Mucosa of stomach (tissue), 1 donor: ENCODE data around the gene TMSB4X.
A peak's percentile ranks its signal among the peaks of the same experiment; 100 is the strongest.
"Not testable (repeated sequence)": the region's sequence is repeated elsewhere in the genome, so short reads cannot be mapped to it uniquely, and the experiment has no call there.

Experiments used
- H3K27me3 ChIP-seq: one replicate; pipeline ENCODE4 v1.7.0; 2013; ENCODE audit warnings: mild to moderate bottlenecking, low read length; ENCODE audit not compliant: control insufficient read depth, insufficient read depth
- H3K36me3 ChIP-seq: one replicate; pipeline ENCODE4 v1.7.0; 2013; ENCODE audit warnings: low read length; ENCODE audit not compliant: control insufficient read depth, insufficient read depth
- H3K4me1 ChIP-seq: one replicate; pipeline ENCODE4 v1.7.0; 2013; ENCODE audit warnings: mild to moderate bottlenecking, low read length; ENCODE audit not compliant: control insufficient read depth, insufficient read depth
- H3K4me3 ChIP-seq: one replicate; pipeline ENCODE4 v1.7.0; 2013; ENCODE audit warnings: low read length
- H3K9ac ChIP-seq: one replicate; pipeline ENCODE4 v1.7.0; 2013; ENCODE audit warnings: mild to moderate bottlenecking, low read length, moderate library complexity
- H3K9me3 ChIP-seq: one replicate; pipeline ENCODE4 v1.7.0; 2013; ENCODE audit warnings: mild to moderate bottlenecking, low read length, moderate library complexity; ENCODE audit not compliant: control insufficient read depth
- donor health status: Pancreatic carcinoma.

The TMSB4X gene

DNA sequence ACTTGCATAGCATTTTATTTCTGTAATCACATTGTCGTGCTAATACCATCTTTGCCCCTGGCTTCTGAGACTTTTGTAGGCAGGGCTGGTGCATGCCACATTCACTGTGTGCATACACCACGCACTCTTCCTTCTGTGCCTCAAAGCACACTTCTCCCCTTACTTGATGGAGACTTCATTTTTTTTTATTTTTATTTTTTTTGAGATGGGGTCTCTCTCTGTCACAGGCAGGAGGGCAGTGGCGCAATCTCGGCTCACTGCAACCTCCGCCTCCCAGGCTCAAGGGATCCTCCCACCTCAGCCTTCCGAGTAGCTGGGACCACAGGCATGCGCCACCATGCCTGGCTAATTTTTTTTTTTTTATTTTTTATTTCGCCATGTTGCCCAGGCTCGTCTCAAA, 5.1 kb downstream of the TMSB4X start:
- H3K36me3 ChIP-seq, H3K9me3 ChIP-seq, H3K9ac ChIP-seq, H3K4me3 ChIP-seq, H3K27me3 ChIP-seq: not testable (repeated sequence)
- peaks cover 12% of the 10 kb centered on the region for H3K4me1 ChIP-seq

- Histone ChIP-seq H3K27me3 (no peaks in the 10 kb centered on the region), H3K4me3 (no peak overlapping the region), H3K9ac (no peak overlapping the region), H3K4me1 (peaks cover 23% of the 10 kb centered on the region), H3K36me3 (no peaks in the 10 kb centered on the region), H3K9me3 (no peaks in the 10 kb centered on the region)
Measured at GRCh38 chrX:12981880-12982279, 7.0 kb downstream of the TMSB4X start.

GRCh38 chrX:12984603-12985319, 9.9 kb downstream of the TMSB4X start:
- Histone ChIP-seq H3K27me3 (no peaks in the 10 kb centered on the region), H3K4me1 (peaks cover 24% of the 10 kb centered on the region), H3K9ac (no peak overlapping the region)

GRCh38 chrX:12985331-12985730, 10.4 kb downstream of the TMSB4X start:
- Histone ChIP-seq H3K9ac (no peak overlapping the region), H3K27me3 (no peaks in the 10 kb centered on the region), H3K4me1 (peaks cover 24% of the 10 kb centered on the region), H3K36me3 (no peaks in the 10 kb centered on the region), H3K4me3 (no peak overlapping the region), H3K9me3 (no peaks in the 10 kb centered on the region)

More at GRCh38 chrX:12984603-12985319, 9.9 kb downstream of the TMSB4X start:
- no peak overlapping the region for H3K4me3 ChIP-seq
- H3K36me3 ChIP-seq = no peaks in the 10 kb centered on the region
- no peaks in the 10 kb centered on the region for H3K9me3 ChIP-seq

- Histone ChIP-seq H3K36me3 (no peaks in the 10 kb centered on the region), H3K9me3 (no peaks in the 10 kb centered on the region), H3K4me3 (no peak overlapping the region), H3K9ac (no peak overlapping the region), H3K27me3 (no peaks in the 10 kb centered on the region), H3K4me1 (peaks cover 24% of the 10 kb centered on the region)
Measured at GRCh38 chrX:12986164-12986779, 11.4 kb downstream of the TMSB4X start.

DNA sequence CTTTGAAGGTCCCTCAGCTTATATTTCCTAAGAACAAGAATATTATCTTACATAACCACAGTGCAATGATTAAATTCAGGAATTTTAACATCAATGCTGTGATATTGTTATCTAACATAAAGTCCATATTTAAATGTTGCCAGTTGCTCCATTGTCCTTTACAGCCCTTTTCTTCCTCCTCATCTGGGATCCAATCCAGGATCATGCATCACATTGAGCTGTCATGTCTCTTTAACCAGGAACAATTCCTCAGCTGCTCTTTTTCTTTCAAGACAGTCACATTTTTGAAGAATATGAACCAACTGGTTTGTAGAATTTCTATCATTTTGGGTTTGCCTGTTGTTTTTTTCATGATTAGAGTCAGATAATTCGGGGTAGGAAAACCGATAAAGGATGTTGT, 12.0 kb downstream of the TMSB4X start:
- no peaks in the 10 kb centered on the region for H3K36me3 ChIP-seq
- H3K9me3 ChIP-seq = no peaks in the 10 kb centered on the region
- no peak overlapping the region for H3K4me3 ChIP-seq
- no peaks in the 10 kb centered on the region for H3K27me3 ChIP-seq
- peaks cover 24% of the 10 kb centered on the region for H3K4me1 ChIP-seq
- no peak overlapping the region for H3K9ac ChIP-seq

GRCh38 chrX:12987340-12987739, 12.4 kb downstream of the TMSB4X start:
- no peaks in the 10 kb centered on the region for H3K27me3 ChIP-seq
- no peaks in the 10 kb centered on the region for H3K9me3 ChIP-seq
- H3K4me3 ChIP-seq = no peak overlapping the region
- H3K9ac ChIP-seq = no peak overlapping the region
- peaks cover 26% of the 10 kb centered on the region for H3K4me1 ChIP-seq
- H3K36me3 ChIP-seq = no peaks in the 10 kb centered on the region

DNA sequence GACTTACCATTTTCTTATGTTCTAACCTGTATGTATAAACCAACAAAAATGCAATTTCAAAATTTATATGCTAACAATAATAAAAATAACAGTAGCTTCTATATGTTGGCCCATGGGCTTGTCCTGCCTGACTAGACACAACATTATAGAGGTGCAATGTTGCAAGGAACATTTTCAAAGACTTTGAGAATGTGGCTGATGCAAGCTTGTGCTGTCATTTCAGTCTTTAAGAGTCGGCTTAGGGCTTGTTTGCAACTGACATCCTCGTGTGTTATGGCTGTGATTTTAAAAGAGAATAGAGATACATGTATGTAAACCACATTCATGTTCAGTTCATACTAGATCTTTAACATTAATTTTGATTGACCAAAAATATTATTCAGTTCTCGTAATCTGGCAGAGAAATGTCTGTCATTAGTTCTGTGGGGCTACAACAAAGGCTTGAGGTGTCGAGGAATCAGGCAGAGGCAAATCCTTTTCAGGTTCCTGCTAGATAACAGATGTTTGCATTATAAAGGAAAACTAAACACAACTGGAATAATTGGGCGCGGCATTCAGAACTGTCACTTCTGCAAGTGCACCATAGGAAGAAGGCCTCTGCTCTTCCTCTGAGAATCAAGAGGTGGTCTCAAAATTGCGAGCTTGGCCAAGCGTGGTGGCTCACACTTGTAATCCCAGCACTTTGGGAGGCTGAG, 13.1 kb downstream of the TMSB4X start:
- no peak overlapping the region for H3K4me3 ChIP-seq
- no peaks in the 10 kb centered on the region for H3K27me3 ChIP-seq
- H3K9ac ChIP-seq = peak overlapping the region; percentile 31
- H3K9me3 ChIP-seq = no peaks in the 10 kb centered on the region
- H3K4me1 ChIP-seq = peaks cover 27% of the 10 kb centered on the region
- H3K36me3 ChIP-seq = no peaks in the 10 kb centered on the region

GRCh38 chrX:12988797-12989196, 13.9 kb downstream of the TMSB4X start:
- Histone ChIP-seq H3K9me3 (no peaks in the 10 kb centered on the region), H3K9ac (peak overlapping the region; percentile 31), H3K4me3 (no peak overlapping the region), H3K36me3 (no peaks in the 10 kb centered on the region), H3K4me1 (peaks cover 29% of the 10 kb centered on the region), H3K27me3 (no peaks in the 10 kb centered on the region)

DNA sequence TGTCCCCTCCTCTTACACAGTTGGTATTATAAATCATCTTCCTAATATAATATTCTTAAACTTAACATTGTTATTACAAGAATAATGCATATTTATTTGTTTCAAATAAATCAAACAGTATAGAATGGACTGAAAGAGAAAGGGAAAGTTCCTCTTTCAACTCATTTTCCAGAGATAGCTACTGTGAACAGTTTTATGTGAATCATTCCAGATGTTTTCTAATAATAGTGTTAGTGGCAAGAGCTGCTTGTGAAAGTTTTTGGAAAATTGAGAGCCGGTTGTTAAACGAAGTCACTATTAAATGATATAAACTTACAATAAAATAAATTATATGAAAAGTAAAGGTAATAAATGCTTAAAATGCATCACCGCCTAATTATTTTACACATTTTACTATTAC, 14.6 kb downstream of the TMSB4X start:
- Histone ChIP-seq H3K4me3 (no peak overlapping the region), H3K4me1 (peaks cover 32% of the 10 kb centered on the region), H3K27me3 (no peaks in the 10 kb centered on the region), H3K36me3 (no peaks in the 10 kb centered on the region), H3K9ac (no peak overlapping the region), H3K9me3 (no peaks in the 10 kb centered on the region)

DNA sequence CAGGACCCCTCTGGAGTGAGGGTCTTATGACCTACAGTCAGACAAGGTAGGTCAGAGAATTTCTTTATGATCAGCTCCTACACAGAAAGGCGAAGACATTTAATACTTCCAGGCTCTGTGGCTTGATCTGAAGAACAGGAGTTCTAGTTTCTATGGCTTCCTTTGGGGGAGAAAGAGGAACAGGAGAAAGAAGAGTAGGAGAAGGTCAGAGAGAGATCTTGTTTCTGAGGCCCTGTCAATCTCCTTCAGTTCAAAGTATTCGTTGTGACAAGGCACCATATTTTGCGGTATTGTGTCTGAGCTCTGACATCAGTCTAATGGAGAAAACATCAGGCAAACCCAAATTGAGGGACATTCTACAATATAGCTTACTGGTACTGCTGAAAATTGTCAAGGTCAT, 16.7 kb downstream of the TMSB4X start:
- Histone ChIP-seq H3K36me3 (no peaks in the 10 kb centered on the region), H3K4me1 (peaks cover 22% of the 10 kb centered on the region), H3K4me3 (no peak overlapping the region), H3K9me3 (no peaks in the 10 kb centered on the region), H3K9ac (no peak overlapping the region), H3K27me3 (no peaks in the 10 kb centered on the region)

- Histone ChIP-seq H3K9ac (no peak overlapping the region), H3K4me1 (peaks cover 30% of the 10 kb centered on the region), H3K36me3 (no peaks in the 10 kb centered on the region), H3K4me3 (no peak overlapping the region), H3K9me3 (no peaks in the 10 kb centered on the region), H3K27me3 (no peaks in the 10 kb centered on the region)
Measured at GRCh38 chrX:12992544-12993118, 17.7 kb downstream of the TMSB4X start.
